Ishikawa (cell line): Measurements from ENCODE around the gene TUBB3.

Experiments
- CEBPB ChIP-seq: IDR thresholded peaks from 2 replicates; pipeline ENCODE4 v1.6.1; 2012
- CREB1 ChIP-seq: IDR thresholded peaks from 2 replicates; pipeline ENCODE4 v1.6.1; 2012; ENCODE audit warnings: low read depth
- EGR1 ChIP-seq: IDR thresholded peaks from 2 replicates; pipeline ENCODE4 v1.6.1; 2012
- EP300 ChIP-seq: IDR thresholded peaks from 2 replicates; pipeline ENCODE4 v1.6.1; 2012; ENCODE audit warnings: borderline replicate concordance
- FOXM1 ChIP-seq: IDR thresholded peaks from 2 replicates; pipeline ENCODE4 v1.6.1; 2012; ENCODE audit warnings: low read depth, borderline replicate concordance
- NFIC ChIP-seq: IDR thresholded peaks from 2 replicates; pipeline ENCODE4 v1.6.1; 2012
- RAD21 ChIP-seq: IDR thresholded peaks from 2 replicates; pipeline ENCODE4 v1.6.1; 2012; ENCODE audit warnings: low read depth
- REST ChIP-seq: IDR thresholded peaks from 2 replicates; pipeline ENCODE4 v1.6.1; 2012; ENCODE audit warnings: low read depth, mild to moderate bottlenecking
- TAF1 ChIP-seq: IDR thresholded peaks from 2 replicates; pipeline ENCODE4 v1.6.1; 2012; ENCODE audit warnings: low read depth, mild to moderate bottlenecking
- TCF12 ChIP-seq: IDR thresholded peaks from 2 replicates; pipeline ENCODE4 v1.6.1; 2012; ENCODE audit warnings: low read depth
- TEAD4 ChIP-seq: IDR thresholded peaks from 2 replicates; pipeline ENCODE4 v1.6.1; 2012
- USF1 ChIP-seq: IDR thresholded peaks from 2 replicates; pipeline ENCODE4 v1.6.1; 2012
- YY1 ChIP-seq: IDR thresholded peaks from 2 replicates; pipeline ENCODE4 v1.6.1; 2012; ENCODE audit warnings: low read depth
- ZBTB7A ChIP-seq: IDR thresholded peaks from 2 replicates; pipeline ENCODE4 v1.6.1; 2012; ENCODE audit warnings: low read depth
- TF ChIP-seq, protein P1 (sequence below): IDR thresholded peaks from 2 replicates; pipeline ENCODE4 v1.6.1; 2012

The TUBB3 gene

DNA sequence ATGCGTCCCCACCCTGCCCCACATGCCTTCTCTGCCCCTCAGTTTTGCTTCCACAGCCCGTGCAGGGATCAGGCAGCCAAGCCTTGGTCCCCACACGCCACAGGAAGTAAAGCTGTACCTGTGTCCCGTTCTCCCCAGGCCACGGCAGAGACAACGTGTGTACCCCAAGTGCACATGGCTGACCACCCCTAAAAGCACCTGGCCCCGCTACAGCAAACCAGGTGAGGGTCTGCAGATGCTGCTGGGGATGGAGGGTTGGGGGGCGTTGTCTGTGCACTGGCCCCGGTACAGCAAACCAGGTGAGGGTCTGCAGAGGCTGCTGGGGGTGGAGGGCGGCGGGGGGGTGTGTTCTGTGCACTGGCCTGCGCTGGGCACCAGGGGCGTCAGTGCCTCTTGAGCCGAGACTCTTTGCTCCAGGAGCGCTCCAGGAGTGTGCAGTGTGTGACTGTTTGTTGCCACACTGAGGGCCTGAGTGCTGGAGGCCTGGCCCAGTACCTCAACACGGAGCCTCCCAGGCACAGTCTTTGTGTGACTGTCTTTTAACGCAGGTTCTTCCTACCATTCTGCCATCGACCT, 31.0 kb upstream of the TUBB3 start:
- TF ChIP-seq EGR1 (no peak), EP300 (no peak), CEBPB (no peak), YY1 (no peak), CREB1 (no peak), ZBTB7A (no peak), RAD21 (no peak), FOXM1 (no peak), TAF1 (no peak)
- TF ChIP-seq, protein P1, sequence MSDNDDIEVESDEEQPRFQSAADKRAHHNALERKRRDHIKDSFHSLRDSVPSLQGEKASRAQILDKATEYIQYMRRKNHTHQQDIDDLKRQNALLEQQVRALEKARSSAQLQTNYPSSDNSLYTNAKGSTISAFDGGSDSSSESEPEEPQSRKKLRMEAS: no peak

DNA sequence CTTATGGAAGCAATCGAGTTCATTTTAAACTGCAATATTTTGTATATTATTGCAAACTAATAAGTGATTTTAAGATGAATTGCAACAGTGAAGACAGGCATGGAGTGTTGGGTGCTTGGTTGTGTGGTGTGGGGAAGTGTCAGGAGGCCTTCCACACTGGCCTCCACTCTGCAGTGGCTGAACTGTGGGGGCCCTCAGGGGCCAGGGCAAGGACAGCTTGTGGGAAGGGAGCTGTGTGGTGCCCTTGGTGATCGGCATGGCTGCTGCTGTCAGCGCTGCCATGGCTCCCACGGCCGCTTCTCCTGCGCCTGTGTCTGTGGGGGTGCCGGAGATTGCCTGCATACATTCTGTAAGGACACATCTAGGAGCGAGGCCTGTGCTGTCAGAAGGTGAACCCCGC, 30.5 kb upstream of the TUBB3 start:
- no peak for TF ChIP-seq CREB1
- TF ChIP-seq, protein P1: no peak
- no peak for TF ChIP-seq REST
- TF ChIP-seq YY1: no peak
- TF ChIP-seq USF1: no peak
- TF ChIP-seq FOXM1: no peak
- no peak for TF ChIP-seq CEBPB
- TF ChIP-seq EP300: no peak
- TF ChIP-seq TCF12: no peak
- no peak for TF ChIP-seq TAF1
- no peak for TF ChIP-seq RAD21
- TF ChIP-seq EGR1: no peak
- TF ChIP-seq ZBTB7A: no peak
- no peak for TF ChIP-seq NFIC

GRCh38 chr16:89893642-89894548, 29.2 kb upstream of the TUBB3 start:
- TF ChIP-seq TCF12 (no peak), REST (no peak), FOXM1 (no peak), TAF1 (no peak), EP300 (no peak), RAD21 (no peak), TEAD4 (no peak), YY1 (no peak), CEBPB (no peak), NFIC (no peak), EGR1 (no peak), USF1 (no peak), ZBTB7A (no peak), CREB1 (no peak)
- TF ChIP-seq, protein P1: no peak

DNA sequence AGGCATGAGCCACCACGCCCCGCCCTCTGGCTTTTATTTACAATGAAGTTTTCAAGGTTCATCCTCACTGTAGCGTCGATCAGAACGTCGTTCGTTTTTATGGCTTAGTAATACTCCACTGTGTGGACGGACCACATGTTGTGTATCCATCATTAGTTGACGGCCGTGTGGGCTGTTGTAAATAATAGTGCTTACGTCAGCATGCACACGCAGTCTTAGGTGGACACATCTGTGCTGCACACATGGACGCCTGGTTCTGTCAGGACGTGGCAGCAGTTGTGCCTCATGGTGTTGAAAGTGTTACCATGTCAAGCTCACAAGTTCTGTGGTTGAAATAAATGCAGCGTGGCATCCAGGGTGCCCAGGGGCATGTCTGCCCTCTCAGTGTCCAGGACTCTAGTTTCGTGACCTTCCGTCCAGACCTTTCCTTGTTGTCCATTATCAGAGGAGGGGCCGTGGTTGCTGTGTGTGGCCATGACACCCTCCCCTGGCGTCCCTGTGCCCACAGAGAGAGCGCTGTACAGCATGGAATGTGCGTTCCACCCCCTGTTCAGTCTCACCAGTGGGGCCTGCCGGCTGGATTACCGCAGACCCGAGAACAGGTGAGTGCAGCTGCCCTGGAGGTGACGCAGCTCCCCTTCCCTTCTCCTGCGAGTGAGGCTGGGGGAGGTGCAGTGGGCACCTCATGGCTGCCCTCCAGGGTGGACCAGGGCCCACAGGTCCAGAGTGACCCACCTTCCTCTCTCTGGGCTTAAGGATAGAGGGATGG, 27.5 kb upstream of the TUBB3 start:
- TF ChIP-seq TCF12 (no peak), YY1 (no peak), CEBPB (no peak), EGR1 (no peak), TEAD4 (no peak), ZBTB7A (no peak), EP300 (no peak), NFIC (no peak), TAF1 (no peak), CREB1 (no peak), RAD21 (no peak), REST (no peak), USF1 (no peak)
- TF ChIP-seq, protein P1: no peak
